Measurements from ENCODE around the gene GPER1.
A peak's percentile ranks its signal among the peaks of the same experiment; 100 is the strongest.

The GPER1 gene

GRCh38 chr7:1054438-1054837, 33.5 kb upstream of the GPER1 start:
- DNase-seq, result no peak

GRCh38 chr7:1054861-1055450, 33.0 kb upstream of the GPER1 start:
- peak; percentile 31 for DNase-seq

GRCh38 chr7:1055491-1055955, 32.4 kb upstream of the GPER1 start:
- DNase-seq, result no peak

- no peak for DNase-seq
These were observed 31.7 kb upstream of the GPER1 start for GRCh38 chr7:1055956-1056784.

- DNase-seq, result no peak
These were observed 31.0 kb upstream of the GPER1 start for GRCh38 chr7:1056785-1057410.

- DNase-seq, result no peak
These were observed 30.3 kb upstream of the GPER1 start for GRCh38 chr7:1057416-1058291.

GRCh38 chr7:1058311-1058710, 29.6 kb upstream of the GPER1 start:
- DNase-seq, result no peak

GRCh38 chr7:1058821-1059199, 29.1 kb upstream of the GPER1 start:
- no peak for DNase-seq

- no peak for DNase-seq
These were observed 28.5 kb upstream of the GPER1 start for GRCh38 chr7:1059200-1060091.

GRCh38 chr7:1060315-1061072, 27.4 kb upstream of the GPER1 start:
- DNase-seq, result no peak

- no peak for DNase-seq
These were observed 26.7 kb upstream of the GPER1 start for GRCh38 chr7:1061180-1061579.

- no peak for DNase-seq
These were observed 25.3 kb upstream of the GPER1 start for GRCh38 chr7:1062296-1063294.

- no peak for DNase-seq
These were observed 24.6 kb upstream of the GPER1 start for GRCh38 chr7:1063361-1063760.

- no peak for DNase-seq
These were observed 23.3 kb upstream of the GPER1 start for GRCh38 chr7:1064581-1064980.

- no peak for DNase-seq
These were observed 22.7 kb upstream of the GPER1 start for GRCh38 chr7:1065263-1065584.

- DNase-seq, result peak; percentile 81
These were observed 22.2 kb upstream of the GPER1 start for GRCh38 chr7:1065585-1066241.

GRCh38 chr7:1066242-1066588, 21.7 kb upstream of the GPER1 start:
- DNase-seq, result no peak

- no peak for DNase-seq
These were observed 19.9 kb upstream of the GPER1 start for GRCh38 chr7:1068013-1068412.

- DNase-seq, result no peak
These were observed 19.3 kb upstream of the GPER1 start for GRCh38 chr7:1068619-1069018.

Data from effector CD4-positive, alpha-beta T cell (primary cell).